Smooth muscle cell (in vitro differentiated cells): ENCODE measurements around the gene CFAP20DC. TPM values are rescaled to one million over a fixed set of nuclear protein-coding genes. Genes with fewer than 3 reads are reported as not detected.
"Not testable (repeated sequence)": the region's sequence is repeated elsewhere in the genome, so short reads cannot be mapped to it uniquely, and the experiment has no call there.

Experiments used
- DNase-seq: peaks from one replicate; lab custom pipeline; 2025; ENCODE audit not compliant: unreplicated experiment; lab: John Stamatoyannopoulos, UW
- H2AFZ ChIP-seq: fragments of 200-600 bp; sonication (generic); 2 replicates; pipeline ENCODE4 v1.6.0; 2016; ENCODE audit warnings: antibody characterized with exemption, low read depth, mild to moderate bottlenecking
- H3F3A ChIP-seq: fragments of 200-600 bp; sonication (generic); 2 replicates; pipeline ENCODE4 v1.6.0; 2017; ENCODE audit warnings: antibody characterized with exemption, low read depth
- H3K27ac ChIP-seq: fragments of 200-600 bp; sonication (generic); 2 replicates; pipeline ENCODE4 v1.5.1; 2016; ENCODE audit warnings: low read depth, mild to moderate bottlenecking
- H3K27me3 ChIP-seq: fragments of 200-600 bp; sonication (generic); 2 replicates; pipeline ENCODE4 v1.6.1; 2016; ENCODE audit warnings: low read depth, mild to moderate bottlenecking
- H3K36me3 ChIP-seq: fragments of 200-600 bp; sonication (generic); 2 replicates; pipeline ENCODE4 v1.5.1; 2016; ENCODE audit warnings: low read depth
- H3K4me1 ChIP-seq: fragments of 200-600 bp; sonication (generic); 2 replicates; pipeline ENCODE4 v1.5.1; 2016; ENCODE audit warnings: low read depth
- H3K4me2 ChIP-seq: fragments of 200-600 bp; sonication (generic); 2 replicates; pipeline ENCODE4 v1.6.0; 2016; ENCODE audit warnings: mild to moderate bottlenecking
- H3K4me3 ChIP-seq: fragments of 200-600 bp; sonication (generic); 2 replicates; pipeline ENCODE4 v1.5.1; 2016; ENCODE audit warnings: mild to moderate bottlenecking
- H3K79me2 ChIP-seq: fragments of 200-600 bp; sonication (generic); 2 replicates; pipeline ENCODE4 v1.6.0; 2016; ENCODE audit warnings: low read depth, mild to moderate bottlenecking
- H3K9ac ChIP-seq: fragments of 200-600 bp; sonication (generic); 2 replicates; pipeline ENCODE4 v1.6.0; 2016; ENCODE audit warnings: low read depth
- H3K9me3 ChIP-seq: fragments of 200-600 bp; sonication (generic); replicated peaks from 2 replicates; pipeline ENCODE4 v1.5.1; 2016; ENCODE audit warnings: low read depth
- H4K20me1 ChIP-seq: fragments of 200-600 bp; sonication (generic); 2 replicates; pipeline ENCODE4 v1.6.0; 2016; ENCODE audit warnings: low read depth
- WGBS: methylation state at CpG from one replicate; pipeline ENCODE4 v1.1.7; 2016; ENCODE audit warnings: low lambda C conversion rate; 5-methylcytosine and 5-hydroxymethylcytosine counted together
- polyA plus RNA-seq: library from polyadenylated mRNA; unstranded; fragments of >200 nt; fragmentation: Nextera tagmentation; extraction: Ambion mirVana; gene quantifications from 2 replicates; pipeline ENCODE4 v1.2.1, GENCODE V29; 2016
- total RNA-seq: library from RNA; depleted of rRNA; stranded (reverse); fragments of >200 nt; gene quantifications from 2 replicates; pipeline ENCODE4 v1.2.3, GENCODE V29; 2014
- TF ChIP-seq, protein P1 (sequence below): fragments of 200-600 bp; sonication (generic); IDR thresholded peaks from 2 replicates; pipeline ENCODE4 v1.5.1; 2017; ENCODE audit warnings: borderline replicate concordance, mild to moderate bottlenecking, antibody characterized with exemption; ENCODE audit not compliant: insufficient read depth, poor library complexity, severe bottlenecking

Gene CFAP20DC
- total and polyA plus RNA-seq, 2 experiments from 2014 or later, result 7.9 to 11.6 TPM

DNA sequence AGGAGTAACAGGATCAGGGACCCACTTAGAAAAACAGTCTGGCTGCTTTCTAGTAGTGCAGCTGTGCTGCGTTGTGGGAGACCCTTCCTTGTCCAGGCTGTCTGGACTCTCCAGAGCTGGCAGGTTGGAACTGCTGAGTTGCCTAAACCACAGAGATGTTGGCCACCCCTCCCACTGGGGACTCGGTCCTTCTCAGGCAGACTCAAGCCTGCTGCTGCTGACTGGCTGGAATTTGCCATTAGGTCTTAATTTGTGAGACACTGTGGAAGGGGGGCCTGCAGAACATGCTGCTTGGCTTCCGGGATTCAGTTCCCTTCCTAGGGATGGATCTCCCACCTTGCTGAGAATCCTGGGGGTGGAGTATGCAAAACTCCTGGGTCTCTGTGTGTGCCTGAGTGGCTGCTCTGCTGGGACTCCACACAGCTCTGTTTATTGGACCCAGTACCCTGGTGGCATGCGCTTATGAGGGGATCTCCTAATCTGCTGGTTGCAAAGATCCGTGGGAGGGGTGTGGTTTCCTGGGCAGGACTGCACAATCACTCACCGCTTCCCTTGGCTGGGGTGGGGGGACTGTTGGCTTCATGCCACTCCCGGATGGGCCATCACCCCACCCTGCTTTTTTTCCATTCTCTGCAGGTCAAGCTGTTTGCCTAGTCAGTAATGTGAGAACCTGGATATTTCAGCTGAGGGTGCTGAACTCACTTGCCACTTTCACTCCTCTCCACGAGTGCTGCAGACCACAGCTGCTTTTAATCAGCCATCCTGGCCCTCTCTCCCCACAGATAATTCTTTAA lies 150.5 kb downstream of the CFAP20DC start:
- no peaks in the 10 kb centered on the region for H3K79me2 ChIP-seq
- 53% methylated on average over 8 of the region's 8 CpGs for WGBS
- no peak overlapping the region for H3K9ac ChIP-seq
- TF ChIP-seq, protein P1, sequence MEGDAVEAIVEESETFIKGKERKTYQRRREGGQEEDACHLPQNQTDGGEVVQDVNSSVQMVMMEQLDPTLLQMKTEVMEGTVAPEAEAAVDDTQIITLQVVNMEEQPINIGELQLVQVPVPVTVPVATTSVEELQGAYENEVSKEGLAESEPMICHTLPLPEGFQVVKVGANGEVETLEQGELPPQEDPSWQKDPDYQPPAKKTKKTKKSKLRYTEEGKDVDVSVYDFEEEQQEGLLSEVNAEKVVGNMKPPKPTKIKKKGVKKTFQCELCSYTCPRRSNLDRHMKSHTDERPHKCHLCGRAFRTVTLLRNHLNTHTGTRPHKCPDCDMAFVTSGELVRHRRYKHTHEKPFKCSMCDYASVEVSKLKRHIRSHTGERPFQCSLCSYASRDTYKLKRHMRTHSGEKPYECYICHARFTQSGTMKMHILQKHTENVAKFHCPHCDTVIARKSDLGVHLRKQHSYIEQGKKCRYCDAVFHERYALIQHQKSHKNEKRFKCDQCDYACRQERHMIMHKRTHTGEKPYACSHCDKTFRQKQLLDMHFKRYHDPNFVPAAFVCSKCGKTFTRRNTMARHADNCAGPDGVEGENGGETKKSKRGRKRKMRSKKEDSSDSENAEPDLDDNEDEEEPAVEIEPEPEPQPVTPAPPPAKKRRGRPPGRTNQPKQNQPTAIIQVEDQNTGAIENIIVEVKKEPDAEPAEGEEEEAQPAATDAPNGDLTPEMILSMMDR, result no peak
- no peaks in the 10 kb centered on the region for H3K4me1 ChIP-seq
- H3F3A ChIP-seq, result no peaks in the 10 kb centered on the region
- no peaks in the 10 kb centered on the region for H3K27me3 ChIP-seq
- no peak overlapping the region for H3K4me3 ChIP-seq
- H2AFZ ChIP-seq, result no peak overlapping the region
- no peak for DNase-seq
- no peak overlapping the region for H3K4me2 ChIP-seq
- no peaks in the 10 kb centered on the region for H3K36me3 ChIP-seq
- no peak overlapping the region for H3K27ac ChIP-seq
- no peaks in the 10 kb centered on the region for H4K20me1 ChIP-seq
- no peaks in the 10 kb centered on the region for H3K9me3 ChIP-seq

DNA sequence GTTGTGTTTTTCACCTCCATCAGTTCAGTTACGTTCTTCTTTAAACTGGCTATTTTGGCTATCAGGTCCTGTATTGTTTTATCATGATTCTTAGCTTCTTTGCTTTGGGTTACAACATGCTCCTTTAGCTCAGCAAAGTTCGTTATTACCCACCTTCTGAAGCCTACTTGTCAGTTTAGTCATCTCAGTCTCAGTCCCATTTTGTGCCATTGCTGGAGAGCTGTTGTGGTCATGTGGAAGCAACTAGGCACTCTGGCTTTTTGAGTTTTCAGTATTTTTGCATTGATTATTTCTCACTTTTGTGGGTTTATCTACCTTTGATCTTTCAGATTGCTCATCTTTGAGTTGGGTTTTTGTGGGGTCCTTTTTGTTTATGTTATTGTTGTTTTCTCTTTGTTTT lies 151.3 kb downstream of the CFAP20DC start:
- no peaks in the 10 kb centered on the region for H3K4me1 ChIP-seq
- H3K9me3 ChIP-seq, result no peaks in the 10 kb centered on the region
- no peaks in the 10 kb centered on the region for H4K20me1 ChIP-seq
- 96% methylated on average over 2 of the region's 2 CpGs for WGBS
- TF ChIP-seq, protein P1, result no peak
- no peak for DNase-seq
- no peaks in the 10 kb centered on the region for H3K79me2 ChIP-seq
- no peak overlapping the region for H3K4me3 ChIP-seq
- H3K27ac ChIP-seq, result no peak overlapping the region
- no peaks in the 10 kb centered on the region for H3K36me3 ChIP-seq
- no peak overlapping the region for H3K4me2 ChIP-seq
- no peak overlapping the region for H3K9ac ChIP-seq
- no peaks in the 10 kb centered on the region for H3K27me3 ChIP-seq
- no peak overlapping the region for H2AFZ ChIP-seq
- H3F3A ChIP-seq, result no peaks in the 10 kb centered on the region

- Histone ChIP-seq H3K9ac (no peak overlapping the region), H3K27ac (no peak overlapping the region), H2AFZ (no peak overlapping the region), H3K9me3 (no peaks in the 10 kb centered on the region), H3K4me3 (no peak overlapping the region), H3K4me2 (no peak overlapping the region), H3F3A (no peaks in the 10 kb centered on the region), H3K27me3 (no peaks in the 10 kb centered on the region), H4K20me1 (no peaks in the 10 kb centered on the region), H3K4me1 (no peaks in the 10 kb centered on the region), H3K79me2 (no peaks in the 10 kb centered on the region), H3K36me3 (no peaks in the 10 kb centered on the region)
- TF ChIP-seq, protein P1, result no peak
- DNase-seq, result no peak
- WGBS, result 96% methylated on average over 4 of the region's 4 CpGs
Measured at GRCh38 chr3:58897646-58898045, 152.2 kb downstream of the CFAP20DC start.

GRCh38 chr3:58895678-58896077 lies 154.1 kb downstream of the CFAP20DC start:
- not testable (repeated sequence) for H3F3A ChIP-seq, H3K4me3 ChIP-seq, H2AFZ ChIP-seq, H3K27me3 ChIP-seq, H3K36me3 ChIP-seq, H3K4me1 ChIP-seq, H3K4me2 ChIP-seq, DNase-seq, H3K27ac ChIP-seq, H3K9ac ChIP-seq, H4K20me1 ChIP-seq, H3K79me2 ChIP-seq, H3K9me3 ChIP-seq
- WGBS, result 95% methylated on average over 5 of the region's 5 CpGs

DNA sequence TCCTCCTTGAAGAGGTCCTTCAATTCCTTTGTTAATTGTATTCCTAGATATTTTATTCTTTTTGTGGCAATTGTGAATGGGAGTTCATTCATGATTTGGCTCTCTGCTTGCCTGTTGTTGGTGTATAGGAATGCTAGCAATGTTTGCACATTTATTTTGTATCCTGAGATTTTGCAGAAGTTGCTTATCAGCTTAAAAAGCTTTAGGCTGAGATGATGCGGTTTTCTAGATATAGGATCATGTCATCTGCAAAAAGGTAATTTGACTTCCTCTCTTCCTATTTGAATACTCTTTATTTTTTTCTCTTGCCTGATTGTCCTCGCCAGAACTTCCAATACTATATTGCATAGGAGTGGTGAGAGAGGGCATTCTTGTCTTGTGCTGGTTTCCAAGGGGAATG lies 157.3 kb downstream of the CFAP20DC start:
- not testable (repeated sequence) for H3K4me2 ChIP-seq, H3F3A ChIP-seq, H3K4me3 ChIP-seq, H3K9ac ChIP-seq, H3K27ac ChIP-seq, H4K20me1 ChIP-seq, H2AFZ ChIP-seq, H3K27me3 ChIP-seq, H3K79me2 ChIP-seq, H3K9me3 ChIP-seq, DNase-seq, H3K36me3 ChIP-seq, H3K4me1 ChIP-seq
- WGBS, result 92% methylated on average over 2 of the region's 2 CpGs
